Thyroid gland (tissue), 4 donors: Measurements from ENCODE around the gene GARNL3. TPM values are rescaled to one million over a fixed set of nuclear protein-coding genes. Genes with fewer than 3 reads are reported as not detected.

Experiments used
- DNase-seq, 2 donors: peaks; one replicate each; pipeline ENCODE4 v3.0.0-alpha.2; 2019
- H3K27ac ChIP-seq, 3 donors: fragments of 200-600 bp; sonication (generic); 1 replicate in 2 of 3; 2 replicates in 1 of 3; pipeline ENCODE4 v1.5.1; 2016 to 2019; ENCODE audit warnings: mild to moderate bottlenecking in 1 of 3, moderate library complexity in 1 of 3
- H3K27me3 ChIP-seq: fragments of 200-600 bp; sonication (generic); one replicate; pipeline ENCODE4 v1.5.1; 2019
- H3K36me3 ChIP-seq, 2 donors: fragments of 200-600 bp; sonication (generic); one replicate each; pipeline ENCODE4 v1.5.1; 2016 to 2019
- H3K4me1 ChIP-seq, 2 donors: fragments of 200-600 bp; sonication (generic); one replicate each; pipeline ENCODE4 v1.5.1; 2017 to 2019
- H3K4me3 ChIP-seq, 3 donors: fragments of 200-600 bp; sonication (generic); replicated peaks in 1 of 3; 1 replicate in 2 of 3; 2 replicates in 1 of 3; pipeline ENCODE4 v1.5.1; 2016; ENCODE audit warnings: mild to moderate bottlenecking in 1 of 3
- H3K9me3 ChIP-seq: fragments of 200-600 bp; sonication (generic); one replicate; pipeline ENCODE4 v1.5.1; 2017
- CTCF ChIP-seq, 6 experiments: fragments of 200-600 bp in 3 of 6; fragments of 450-650 bp in 3 of 6; sonication (generic) in 3 of 6; IDR thresholded peaks; one replicate each; pipeline ENCODE4 v1.5.1; 2016 to 2019; ENCODE audit warnings: antibody characterized with exemption in 6 of 6, mild to moderate bottlenecking in 2 of 6, inconsistent platforms in 1 of 6, moderate library complexity in 1 of 6
- POLR2A ChIP-seq, 2 donors: fragments of 450-650 bp; IDR thresholded peaks; one replicate each; pipeline ENCODE4 v1.6.1; 2017; ENCODE audit warnings: antibody characterized with exemption in 2 of 2, mild to moderate bottlenecking in 2 of 2, moderate library complexity in 1 of 2
- WGBS, 2 donors: methylation state at CpG; one replicate each; pipeline ENCODE4 v1.1.5; 2017; 5-methylcytosine and 5-hydroxymethylcytosine counted together
- intact Hi-C: fragments of 100-400 bp; cut with DNase I; formaldehyde crosslinking; loops from one replicate; pipeline ENCODE4 v1.15.1; 2023
- total RNA-seq, 4 donors: library from RNA; depleted of rRNA; stranded (reverse); fragments of >200 nt; gene quantifications; one replicate each; pipeline ENCODE4 v1.2.3, GENCODE V29; 2016

Gene GARNL3
- total RNA-seq, 4 donors from 2014 or later, result 14.6 to 49.1 (median 20.1) TPM

DNA sequence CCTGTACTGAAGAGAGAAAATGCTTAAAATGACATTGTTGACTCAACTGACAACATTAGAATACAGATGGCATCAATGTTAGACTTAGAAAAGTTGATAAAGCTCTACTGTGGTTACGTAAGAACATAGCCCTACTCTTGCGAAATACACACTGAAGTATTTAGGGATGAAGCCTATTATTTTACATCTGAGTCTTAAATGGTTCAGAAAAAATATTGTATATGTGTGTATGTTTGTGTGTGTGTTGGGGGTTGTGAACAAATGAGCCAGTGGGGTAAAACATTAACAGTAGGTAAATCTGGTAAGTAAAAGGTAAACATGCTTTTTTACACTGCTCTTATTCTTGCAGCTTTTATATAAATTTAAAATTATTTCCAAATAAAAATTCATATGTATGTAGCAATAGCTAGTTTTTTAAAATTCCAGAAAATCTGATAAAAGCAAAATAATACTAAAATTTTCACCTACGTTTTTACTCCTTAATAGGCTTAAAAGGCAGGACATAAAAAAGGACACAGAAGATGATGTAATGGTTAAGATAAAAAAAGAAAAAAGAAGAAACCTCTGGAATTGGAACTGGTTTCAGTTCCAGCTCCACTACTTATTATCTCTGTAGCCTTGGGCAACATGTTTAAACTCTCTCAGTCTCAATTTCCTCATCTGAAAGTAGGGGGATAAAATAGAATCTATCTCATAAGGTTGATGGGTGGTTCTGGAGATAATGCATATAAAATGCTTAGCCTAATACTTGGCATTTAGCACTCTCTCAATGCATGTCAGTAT lies 44.3 kb downstream of the GARNL3 start:
- DNase-seq, result no peak
- no peaks in the 10 kb centered on the region for H3K9me3 ChIP-seq
- H3K4me3 ChIP-seq, result no peak overlapping the region
- peaks cover 4 to 14% of the 10 kb centered on the region in 2 donors for H3K4me1 ChIP-seq
- H3K27ac ChIP-seq, result no peak overlapping the region
- intact Hi-C loops, result no loop called here
- no peaks in the 10 kb centered on the region for H3K27me3 ChIP-seq
- TF ChIP-seq POLR2A (IDR thresholded peaks at IDR 0.05), result no peak
- TF ChIP-seq CTCF (IDR thresholded peaks at IDR 0.05), result no peak
- no peaks in the 10 kb centered on the region for H3K36me3 ChIP-seq
- 80 to 87% methylated on average over 3 of the region's 3 CpGs for WGBS, 2 donors

DNA sequence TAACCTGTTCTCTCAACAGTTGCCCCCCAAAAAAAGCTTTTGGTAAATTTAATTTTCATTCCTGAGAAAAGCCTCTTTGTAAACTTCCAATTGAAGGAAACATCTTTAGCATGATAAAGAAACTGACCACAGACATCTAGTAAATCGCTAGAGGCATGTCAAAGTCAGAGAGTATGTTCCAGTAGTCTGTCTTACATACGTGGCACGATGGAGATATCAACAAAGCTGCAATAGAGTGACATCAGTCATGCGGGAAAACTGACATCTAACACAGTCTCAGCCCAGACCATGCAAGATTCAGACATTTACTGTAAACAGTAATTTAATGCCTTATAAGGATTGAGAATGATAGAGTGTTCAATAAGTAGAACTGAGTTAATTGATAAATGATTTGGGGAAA lies 45.1 kb downstream of the GARNL3 start:
- H3K27me3 ChIP-seq, result no peaks in the 10 kb centered on the region
- TF ChIP-seq CTCF (IDR thresholded peaks at IDR 0.05) (no peak), POLR2A (IDR thresholded peaks at IDR 0.05) (no peak)
- no peak overlapping the region for H3K27ac ChIP-seq
- peaks cover 4 to 14% of the 10 kb centered on the region in 2 donors for H3K4me1 ChIP-seq
- H3K36me3 ChIP-seq, result no peaks in the 10 kb centered on the region
- intact Hi-C loops, result loop anchor here (5.0 kb wide), 1 partner anchor 88 kb away; the partner anchor contains the start of gene SLC2A8
- H3K4me3 ChIP-seq, result no peak overlapping the region
- no peak for DNase-seq
- 78 to 83% methylated on average over 4 of the region's 4 CpGs for WGBS, 2 donors
- no peaks in the 10 kb centered on the region for H3K9me3 ChIP-seq

DNA sequence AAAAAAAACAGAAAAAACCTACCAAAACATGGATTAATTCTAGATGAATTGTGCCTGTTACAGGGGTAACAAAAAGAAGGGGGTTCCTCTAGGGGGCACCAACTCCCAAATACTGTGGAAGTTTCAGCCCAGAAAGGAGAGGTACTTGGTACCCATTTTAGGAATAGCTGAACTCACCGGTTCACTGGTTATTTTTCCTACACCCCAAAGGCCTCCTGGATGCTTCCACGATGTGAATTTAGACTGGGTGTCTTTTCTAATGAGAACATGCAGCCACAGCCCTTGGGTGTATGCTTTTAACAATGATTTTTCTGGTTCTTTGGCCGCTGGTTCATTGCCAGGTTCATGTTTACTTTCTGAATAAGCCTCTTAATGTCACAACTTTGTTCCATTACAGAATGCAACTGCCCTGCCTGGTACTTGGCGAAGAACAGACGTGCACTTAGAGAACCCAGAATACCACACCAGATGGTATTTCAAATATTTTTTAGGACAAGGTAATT lies 46.7 kb downstream of the GARNL3 start:
- Histone ChIP-seq H3K27ac (peak overlapping the region; percentile 26 to 52 (median 51)), H3K9me3 (no peaks in the 10 kb centered on the region), H3K27me3 (no peaks in the 10 kb centered on the region), H3K4me3 (no peak overlapping the region), H3K36me3 (no peaks in the 10 kb centered on the region), H3K4me1 (peaks cover 4 to 14% of the 10 kb centered on the region in 2 donors)
- 17 to 25% methylated on average over 5 of the region's 5 CpGs for WGBS, 2 donors
- peak; percentile 60 to 67 for DNase-seq
- intact Hi-C loops, result loop anchor here (5.0 kb wide), 1 partner anchor 86 kb away; the partner anchor contains the start of gene SLC2A8
- TF ChIP-seq CTCF (IDR thresholded peaks at IDR 0.05), result peak in 5 of 6 experiments; percentile 37 to 73 (median 62)
- TF ChIP-seq POLR2A (IDR thresholded peaks at IDR 0.05), result no peak

DNA sequence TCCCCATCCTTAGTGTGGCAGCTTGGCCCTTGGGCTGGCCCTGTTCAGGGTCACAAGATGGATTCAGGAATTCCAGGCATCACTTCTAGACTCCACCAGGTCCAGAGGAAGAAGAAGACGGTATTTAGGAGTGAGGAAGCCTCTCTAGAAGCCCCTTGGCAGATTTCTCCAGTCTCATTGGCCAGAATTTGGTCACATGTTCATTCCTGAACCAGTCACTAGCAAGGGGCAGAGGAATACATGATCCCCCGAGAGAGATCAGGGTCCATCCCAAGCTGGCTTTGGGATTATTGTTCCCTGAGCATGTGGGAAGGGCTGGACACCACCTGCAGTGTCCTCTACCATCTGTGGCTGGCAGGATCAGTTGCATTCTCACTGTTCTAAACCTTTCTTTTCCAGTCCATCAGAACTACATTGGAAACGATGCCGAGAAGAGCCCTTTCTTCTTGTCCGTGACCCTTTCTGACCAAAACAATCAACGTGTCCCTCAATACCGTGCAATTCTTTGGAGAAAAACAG lies 48.5 kb downstream of the GARNL3 start:
- no peak for DNase-seq
- intact Hi-C loops, result loop anchor here (5.0 kb wide), 1 partner anchor 84 kb away; the partner anchor contains the start of gene SLC2A8

More for the DNA sequence above, 48.5 kb downstream of the GARNL3 start:
- Histone ChIP-seq H3K27me3 (no peaks in the 10 kb centered on the region), H3K4me1 (peaks cover 4 to 14% of the 10 kb centered on the region in 2 donors), H3K4me3 (no peak overlapping the region), H3K27ac (no peak overlapping the region), H3K9me3 (no peaks in the 10 kb centered on the region), H3K36me3 (no peaks in the 10 kb centered on the region)
- 96 to 97% methylated on average over 7 of the region's 7 CpGs for WGBS, 2 donors
- no peak for TF ChIP-seq POLR2A (IDR thresholded peaks at IDR 0.05)
- no peak for TF ChIP-seq CTCF (IDR thresholded peaks at IDR 0.05)
